HEK293 (cell line): ENCODE measurements around the gene KRTAP12-3.

Experiments used
- CTCF ChIA-PET: fragments of 350-600 bp; formaldehyde crosslinking; extraction: SDS; loops from one replicate; lab custom pipeline; 2021; ENCODE audit warnings: antibody characterized with exemption; lab: Yijun Ruan, JAX
- POLR2A ChIA-PET: fragments of 300-600 bp; formaldehyde crosslinking; extraction: SDS; loops from one replicate; lab custom pipeline; 2020; ENCODE audit warnings: antibody characterized with exemption, inconsistent platforms; lab: Yijun Ruan, JAX
- H3K27ac ChIP-seq: fragments of 200-500 bp; sonication (Bioruptor generic); 2 replicates; pipeline ENCODE4 v1.5.1; 2014; ENCODE audit warnings: low read depth, low read length, control low read depth, inconsistent platforms; ENCODE audit errors: extremely low read depth
- H3K36me3 ChIP-seq, 2 experiments: fragments of 200-500 bp in 1 of 2; sonication (Bioruptor generic) in 1 of 2; 1 replicate in 1 of 2; 2 replicates in 1 of 2; pipeline ENCODE4 v1.5.1; 2014 to 2017; ENCODE audit warnings: inconsistent platforms in 2 of 2, low read length in 2 of 2; ENCODE audit not compliant: control insufficient read depth in 2 of 2, insufficient read depth in 1 of 2
- H3K4me1 ChIP-seq: fragments of 200-500 bp; sonication (Bioruptor generic); 2 replicates; pipeline ENCODE4 v1.5.1; 2014; ENCODE audit warnings: mild to moderate bottlenecking, low read length, inconsistent platforms; ENCODE audit not compliant: control insufficient read depth, insufficient read depth
- H3K4me3 ChIP-seq: 2 replicates; pipeline ENCODE4 v1.5.1; 2011; ENCODE audit warnings: low read depth, mild to moderate bottlenecking, control low read depth, low read length, moderate library complexity
- H3K9me3 ChIP-seq: fragments of 200-500 bp; sonication (Bioruptor generic); 2 replicates; pipeline ENCODE4 v1.5.1; 2014; ENCODE audit warnings: low read depth, low read length, inconsistent platforms; ENCODE audit not compliant: control insufficient read depth, insufficient read depth
- GLIS1 ChIP-seq: fragments of 450-650 bp; formaldehyde crosslinking; IDR thresholded peaks from 2 replicates; pipeline ENCODE4 v1.5.1; 2016; ENCODE audit warnings: missing biosample characterization, missing genetic modification characterization
- HOXD13 ChIP-seq: sonication (generic); formaldehyde crosslinking; IDR thresholded peaks from 2 replicates; pipeline ENCODE4 v1.8.0; 2022; ENCODE audit warnings: missing genetic modification reagents, borderline replicate concordance
- MEIS1 ChIP-seq: sonication (generic); formaldehyde crosslinking; IDR thresholded peaks from 2 replicates; pipeline ENCODE4 v1.8.1; 2022; ENCODE audit warnings: missing genetic modification reagents, mild to moderate bottlenecking, borderline replicate concordance
- MYNN ChIP-seq: fragments of 450-650 bp; formaldehyde crosslinking; IDR thresholded peaks from 2 replicates; pipeline ENCODE4 v1.5.1; 2016; ENCODE audit warnings: missing biosample characterization, missing genetic modification characterization, borderline replicate concordance
- SCRT1 ChIP-seq: fragments of 450-650 bp; formaldehyde crosslinking; IDR thresholded peaks from 2 replicates; pipeline ENCODE4 v1.5.1; 2016; ENCODE audit warnings: missing biosample characterization, missing genetic modification characterization, borderline replicate concordance
- TCF7L2 ChIP-seq: IDR thresholded peaks from 2 replicates; pipeline ENCODE4 v1.6.1; 2011; ENCODE audit warnings: low read depth, mild to moderate bottlenecking, inconsistent platforms, low read length, moderate library complexity, borderline replicate concordance
- ZBTB44 ChIP-seq: fragments of 450-650 bp; IDR thresholded peaks from 2 replicates; pipeline ENCODE4 v1.5.1; 2018; ENCODE audit warnings: missing biosample characterization, mild to moderate bottlenecking, missing genetic modification characterization
- ZBTB6 ChIP-seq: fragments of 450-650 bp; formaldehyde crosslinking; IDR thresholded peaks from 2 replicates; pipeline ENCODE4 v1.5.1; 2017; ENCODE audit warnings: missing biosample characterization, missing genetic modification characterization
- ZEB2 ChIP-seq: fragments of 450-650 bp; formaldehyde crosslinking; IDR thresholded peaks from 2 replicates; pipeline ENCODE4 v1.5.1; 2016; ENCODE audit warnings: missing biosample characterization, missing genetic modification characterization
- ZFP69B ChIP-seq: fragments of 450-650 bp; formaldehyde crosslinking; IDR thresholded peaks from 2 replicates; pipeline ENCODE4 v1.5.1; 2016; ENCODE audit warnings: missing biosample characterization, missing genetic modification characterization
- ZIC2 ChIP-seq: fragments of 450-650 bp; formaldehyde crosslinking; IDR thresholded peaks from 2 replicates; pipeline ENCODE4 v1.5.1; 2016; ENCODE audit warnings: missing biosample characterization, missing genetic modification characterization
- ZNF114 ChIP-seq: fragments of 450-650 bp; formaldehyde crosslinking; IDR thresholded peaks from 2 replicates; pipeline ENCODE4 v1.5.0; 2017; ENCODE audit warnings: missing biosample characterization, missing genetic modification characterization
- ZNF133 ChIP-seq: fragments of 450-650 bp; formaldehyde crosslinking; IDR thresholded peaks from 2 replicates; pipeline ENCODE4 v1.5.1; 2016; ENCODE audit warnings: missing biosample characterization, missing genetic modification characterization
- ZNF302 ChIP-seq: fragments of 450-650 bp; formaldehyde crosslinking; IDR thresholded peaks from 2 replicates; pipeline ENCODE4 v1.5.1; 2016; ENCODE audit warnings: missing biosample characterization, missing genetic modification characterization, low read depth
- ZNF324 ChIP-seq: fragments of 450-650 bp; formaldehyde crosslinking; IDR thresholded peaks from 2 replicates; pipeline ENCODE4 v1.5.1; 2016; ENCODE audit warnings: missing biosample characterization, missing genetic modification characterization
- ZNF433 ChIP-seq: fragments of 450-650 bp; formaldehyde crosslinking; IDR thresholded peaks from 2 replicates; pipeline ENCODE4 v1.5.1; 2016; ENCODE audit warnings: missing biosample characterization, missing genetic modification characterization, low read depth
- ZNF529 ChIP-seq: fragments of 450-650 bp; formaldehyde crosslinking; IDR thresholded peaks from 2 replicates; pipeline ENCODE4 v1.5.1; 2017; ENCODE audit warnings: missing genetic modification characterization, missing biosample characterization; ENCODE audit not compliant: insufficient replicate concordance
- ZNF571 ChIP-seq: fragments of 450-650 bp; formaldehyde crosslinking; IDR thresholded peaks from 2 replicates; pipeline ENCODE4 v1.5.0; 2017; ENCODE audit warnings: missing biosample characterization, missing genetic modification characterization
- ZNF596 ChIP-seq: fragments of 450-650 bp; IDR thresholded peaks from 2 replicates; pipeline ENCODE4 v1.5.0; 2018; ENCODE audit warnings: missing biosample characterization, mild to moderate bottlenecking, missing genetic modification characterization, moderate library complexity
- ZNF621 ChIP-seq: fragments of 450-650 bp; formaldehyde crosslinking; IDR thresholded peaks from 2 replicates; pipeline ENCODE4 v1.5.1; 2017; ENCODE audit warnings: missing biosample characterization, missing genetic modification characterization
- ZNF707 ChIP-seq: fragments of 450-650 bp; formaldehyde crosslinking; IDR thresholded peaks from 2 replicates; pipeline ENCODE4 v1.5.1; 2016; ENCODE audit warnings: missing biosample characterization, missing genetic modification characterization
- TF ChIP-seq, protein P1 (sequence below): fragments of 450-650 bp; formaldehyde crosslinking; IDR thresholded peaks from 2 replicates; pipeline ENCODE4 v1.5.1; 2016; ENCODE audit warnings: missing biosample characterization, missing genetic modification characterization
- TF ChIP-seq, protein P2 (sequence below): fragments of 450-650 bp; formaldehyde crosslinking; IDR thresholded peaks from 2 replicates; pipeline ENCODE4 v1.5.1; 2016; ENCODE audit warnings: missing biosample characterization, missing genetic modification characterization

Gene KRTAP12-3

GRCh38 chr21:44647222-44647552, 10.5 kb upstream of the KRTAP12-3 start:
- ChIA-PET POLR2A (interaction anchor here (0.6 kb wide), 1 partner anchor 889 kb away, joined by 3 read pairs; no protein-coding TSS in a partner anchor), CTCF (interaction anchor here (0.6 kb wide), 1 partner anchor 91 kb away, joined by 3 read pairs; no protein-coding TSS in a partner anchor)
- Histone ChIP-seq H3K9me3 (no peaks in the 10 kb centered on the region), H3K4me3 (no peak overlapping the region), H3K4me1 (no peaks in the 10 kb centered on the region), H3K27ac (no peak overlapping the region), H3K36me3 (no peaks in the 10 kb centered on the region)
- no peak for TF ChIP-seq SCRT1 (tag by site-specific recombination)
- no peak for TF ChIP-seq ZNF571 (tag by site-specific recombination)
- TF ChIP-seq ZIC2 (tag by site-specific recombination) = peak; percentile 89
- no peak for TF ChIP-seq ZNF133

GRCh38 chr21:44648557-44649311, 9.0 kb upstream of the KRTAP12-3 start:
- no peak overlapping the region for H3K27ac ChIP-seq
- no peaks in the 10 kb centered on the region for H3K9me3 ChIP-seq
- ChIA-PET POLR2A (no interaction called here), CTCF (interaction anchor here (0.7 kb wide), 1 partner anchor 145 kb away, joined by 4 read pairs; no protein-coding TSS in a partner anchor)
- no peak overlapping the region for H3K4me3 ChIP-seq
- H3K4me1 ChIP-seq = no peaks in the 10 kb centered on the region
- TF ChIP-seq ZNF621 (tag by site-specific recombination) (no peak), ZNF114 (tag by site-specific recombination) (no peak), ZNF324 (no peak), ZFP69B (tag by site-specific recombination) (no peak), ZEB2 (tag by site-specific recombination) (no peak), MYNN (tag by site-specific recombination) (no peak), ZNF302 (tag by site-specific recombination) (no peak), HOXD13 (CRISPR knock-in tag) (no peak)
- TF ChIP-seq, protein P1, sequence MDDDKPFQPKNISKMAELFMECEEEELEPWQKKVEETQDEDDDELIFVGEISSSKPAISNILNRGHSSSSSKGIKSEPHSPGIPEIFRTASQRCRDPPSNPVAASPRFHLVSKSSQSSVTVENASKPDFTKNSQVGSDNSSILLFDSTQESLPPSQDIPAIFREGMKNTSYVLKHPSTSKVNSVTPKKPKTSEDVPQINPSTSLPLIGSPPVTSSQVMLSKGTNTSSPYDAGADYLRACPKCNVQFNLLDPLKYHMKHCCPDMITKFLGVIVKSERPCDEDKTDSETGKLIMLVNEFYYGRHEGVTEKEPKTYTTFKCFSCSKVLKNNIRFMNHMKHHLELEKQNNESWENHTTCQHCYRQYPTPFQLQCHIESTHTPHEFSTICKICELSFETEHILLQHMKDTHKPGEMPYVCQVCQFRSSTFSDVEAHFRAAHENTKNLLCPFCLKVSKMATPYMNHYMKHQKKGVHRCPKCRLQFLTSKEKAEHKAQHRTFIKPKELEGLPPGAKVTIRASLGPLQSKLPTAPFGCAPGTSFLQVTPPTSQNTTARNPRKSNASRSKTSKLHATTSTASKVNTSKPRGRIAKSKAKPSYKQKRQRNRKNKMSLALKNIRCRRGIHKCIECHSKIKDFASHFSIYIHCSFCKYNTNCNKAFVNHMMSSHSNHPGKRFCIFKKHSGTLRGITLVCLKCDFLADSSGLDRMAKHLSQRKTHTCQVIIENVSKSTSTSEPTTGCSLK (tag by site-specific recombination) = no peak
- no peaks in the 10 kb centered on the region for H3K36me3 ChIP-seq

- Histone ChIP-seq H3K36me3 (no peaks in the 10 kb centered on the region), H3K9me3 (no peaks in the 10 kb centered on the region), H3K4me3 (no peak overlapping the region), H3K4me1 (no peaks in the 10 kb centered on the region), H3K27ac (no peak overlapping the region)
- ChIA-PET CTCF (no interaction called here), POLR2A (no interaction called here)
- no peak for TF ChIP-seq TCF7L2
- no peak for TF ChIP-seq MEIS1 (CRISPR knock-in tag)
- TF ChIP-seq ZNF433 (tag by site-specific recombination) = no peak
- TF ChIP-seq, protein P2, sequence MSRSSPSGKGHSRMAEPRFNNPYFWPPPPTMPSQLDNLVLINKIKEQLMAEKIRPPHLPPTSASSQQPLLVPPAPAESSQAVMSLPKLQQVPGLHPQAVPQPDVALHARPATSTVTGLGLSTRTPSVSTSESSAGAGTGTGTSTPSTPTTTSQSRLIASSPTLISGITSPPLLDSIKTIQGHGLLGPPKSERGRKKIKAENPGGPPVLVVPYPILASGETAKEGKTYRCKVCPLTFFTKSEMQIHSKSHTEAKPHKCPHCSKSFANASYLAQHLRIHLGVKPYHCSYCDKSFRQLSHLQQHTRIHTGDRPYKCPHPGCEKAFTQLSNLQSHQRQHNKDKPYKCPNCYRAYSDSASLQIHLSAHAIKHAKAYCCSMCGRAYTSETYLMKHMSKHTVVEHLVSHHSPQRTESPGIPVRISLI (tag by site-specific recombination) = no peak
- no peak for TF ChIP-seq ZNF596 (tag by site-specific recombination)
- TF ChIP-seq GLIS1 (tag by site-specific recombination) = no peak
- no peak for TF ChIP-seq ZNF707 (tag by site-specific recombination)
- no peak for TF ChIP-seq ZBTB6 (tag by site-specific recombination)
- no peak for TF ChIP-seq ZBTB44 (tag by site-specific recombination)
- no peak for TF ChIP-seq ZNF529 (tag by site-specific recombination)
Measured at GRCh38 chr21:44649521-44650100, 8.1 kb upstream of the KRTAP12-3 start.
